Activated CD4-positive, alpha-beta T cell treated with anti-CD3 and anti-CD28 coated beads for 4 hours (primary cell): ENCODE data around the gene CCS.
"Not testable (repeated sequence)": the region's sequence is repeated elsewhere in the genome, so short reads cannot be mapped to it uniquely, and the experiment has no call there.

Experiments used
- DNase-seq, 2 donors: peaks; one replicate each; pipeline ENCODE4 v3.0.0-alpha.2; 2020

CCS gene

DNA sequence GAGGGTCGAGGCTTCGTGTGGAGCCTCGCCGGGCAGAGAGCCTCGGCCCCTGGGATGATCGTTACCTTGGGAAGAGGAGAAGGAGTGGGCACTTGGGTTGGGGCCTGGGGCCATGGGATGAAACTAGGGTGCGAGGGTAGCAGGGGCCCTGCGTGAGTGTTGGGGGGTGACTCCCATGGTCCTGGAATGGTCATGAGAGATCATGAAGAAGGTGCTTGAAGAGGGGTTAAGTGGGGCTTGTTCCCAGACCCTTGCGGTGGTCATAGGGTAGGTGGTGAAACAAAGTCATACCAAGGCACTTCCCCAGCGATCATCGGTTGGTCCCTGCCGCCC, 284 bp downstream of the CCS start:
- DNase-seq, result no peak

DNA sequence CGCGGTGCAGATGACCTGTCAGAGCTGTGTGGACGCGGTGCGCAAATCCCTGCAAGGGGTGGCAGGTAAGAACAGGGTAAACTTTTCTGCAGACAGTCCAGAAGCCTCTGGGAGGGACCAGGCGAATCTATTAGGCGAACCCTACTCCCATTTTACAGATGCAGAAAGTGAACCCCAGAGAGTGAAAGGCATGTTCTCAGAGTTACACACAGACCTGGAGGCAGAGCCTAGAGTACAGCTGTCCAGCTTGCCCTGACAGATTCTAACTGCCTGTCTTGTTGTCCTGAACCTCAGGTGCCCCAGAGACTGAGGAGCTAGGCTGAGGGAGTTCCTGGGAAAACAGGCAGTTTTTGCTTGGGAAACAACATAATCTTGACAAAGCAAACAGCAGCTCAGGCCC, 665 bp downstream of the CCS start:
- no peak for DNase-seq

DNA sequence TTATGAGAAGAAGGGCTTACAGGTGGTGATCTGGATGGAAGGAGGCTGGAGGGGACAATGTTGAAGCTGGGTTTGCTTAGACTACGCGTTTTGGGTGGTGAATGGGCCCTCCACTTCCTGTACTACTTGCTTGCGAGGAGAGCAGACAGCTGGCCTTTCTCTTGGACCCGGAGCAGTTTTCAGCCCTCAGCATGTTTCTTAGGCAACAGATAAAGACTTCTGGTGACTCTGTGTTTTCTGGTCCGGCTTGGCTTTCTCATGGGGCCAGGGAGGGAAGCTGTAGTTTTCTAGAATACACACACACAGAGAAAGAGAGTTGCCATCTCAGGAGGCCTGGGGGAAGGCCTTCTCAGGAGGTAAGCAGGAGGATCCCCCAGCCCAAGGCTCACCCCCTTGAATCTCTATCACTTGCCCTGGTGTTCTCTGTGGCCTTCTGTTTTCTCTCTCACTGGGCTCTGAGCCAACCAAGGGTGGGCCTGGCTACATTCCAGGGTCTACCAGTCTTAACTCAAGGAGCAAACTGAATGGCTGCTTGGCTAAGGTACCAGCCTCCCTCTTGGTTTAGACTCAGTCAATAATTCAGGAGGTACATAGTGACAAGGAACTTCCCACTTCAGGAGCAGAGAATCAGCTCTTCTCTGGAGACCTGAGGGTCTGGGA, 2.4 kb downstream of the CCS start:
- DNase-seq, result no peak

GRCh38 chr11:66598993-66599392, 6.0 kb downstream of the CCS start:
- no peak for DNase-seq

- DNase-seq, result no peak
Measured at GRCh38 chr11:66600219-66600618, 7.2 kb downstream of the CCS start.

DNA sequence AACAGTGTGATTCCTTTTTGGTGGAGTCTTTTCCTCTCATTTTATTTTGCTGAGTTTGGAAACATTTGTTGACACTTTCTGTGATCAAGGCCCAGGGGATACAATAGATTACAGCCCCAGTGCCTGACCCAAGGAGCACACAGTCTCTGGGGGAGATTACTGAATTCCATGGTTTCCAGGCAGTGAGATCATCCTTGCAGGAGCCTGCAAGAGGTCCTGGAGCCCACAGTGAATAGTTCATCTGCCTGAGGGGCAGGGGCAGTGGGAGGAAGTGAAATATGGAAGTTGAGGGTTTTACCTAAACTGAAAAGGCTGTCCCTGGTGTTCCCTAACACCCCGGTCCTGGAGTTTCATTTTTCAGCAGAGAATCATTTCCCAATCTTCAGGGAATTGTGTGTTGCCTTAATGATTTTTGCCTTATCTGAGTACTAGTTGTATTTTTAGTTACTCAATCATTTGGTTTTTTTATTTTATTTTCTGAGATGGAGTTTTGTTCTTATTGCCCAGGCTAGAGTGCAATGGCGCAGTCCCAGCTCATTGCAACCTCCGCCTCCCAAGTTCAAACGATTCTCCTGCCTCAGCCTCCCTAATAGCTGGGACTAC, 7.7 kb downstream of the CCS start:
- DNase-seq, result no peak

DNA sequence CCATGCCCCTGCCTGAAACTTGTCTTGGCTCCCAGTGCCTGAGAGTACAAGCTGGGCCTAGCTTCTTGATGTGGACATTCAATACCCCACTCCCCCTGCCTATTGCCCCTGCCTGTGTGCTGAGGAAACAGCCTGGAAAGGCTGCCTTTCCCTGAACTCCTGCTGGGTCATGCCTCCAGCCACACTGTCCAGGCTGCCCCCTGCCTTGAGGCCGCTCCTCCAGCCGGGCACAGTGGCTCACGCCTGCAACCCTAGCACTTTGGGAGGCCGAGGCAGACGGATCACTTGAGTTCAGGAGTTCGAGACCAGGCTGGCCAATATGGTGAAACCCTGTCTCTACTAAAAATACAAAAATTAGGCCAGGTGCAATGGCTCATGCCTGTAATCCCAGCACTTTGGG, 10.1 kb downstream of the CCS start:
- no peak for DNase-seq

GRCh38 chr11:66604155-66604554, 11.2 kb downstream of the CCS start:
- no peak for DNase-seq

DNA sequence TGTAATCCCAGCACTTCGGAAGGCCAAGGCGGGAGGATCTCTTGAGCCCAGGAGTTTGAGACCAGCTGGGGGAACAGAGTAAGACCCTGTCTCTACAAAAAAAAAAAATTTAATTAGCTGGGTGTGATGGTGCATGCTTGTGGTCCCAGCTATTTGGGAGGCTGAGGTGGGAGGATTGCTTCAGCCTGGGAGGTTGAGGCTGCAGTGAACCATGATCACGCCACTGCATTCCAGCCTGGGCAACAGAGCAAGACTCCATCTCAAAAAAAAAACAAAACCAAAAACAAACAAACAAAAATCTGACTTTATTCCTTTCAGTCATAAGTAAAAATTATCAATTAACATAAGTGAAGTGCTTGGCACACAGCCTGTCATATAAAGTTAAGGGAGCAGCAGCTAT, 13.6 kb downstream of the CCS start:
- DNase-seq, result not testable (repeated sequence)

GRCh38 chr11:66607126-66607834, 14.3 kb downstream of the CCS start:
- no peak for DNase-seq

- DNase-seq, result no peak
Measured at GRCh38 chr11:66609721-66610617, 17.0 kb downstream of the CCS start.

DNA sequence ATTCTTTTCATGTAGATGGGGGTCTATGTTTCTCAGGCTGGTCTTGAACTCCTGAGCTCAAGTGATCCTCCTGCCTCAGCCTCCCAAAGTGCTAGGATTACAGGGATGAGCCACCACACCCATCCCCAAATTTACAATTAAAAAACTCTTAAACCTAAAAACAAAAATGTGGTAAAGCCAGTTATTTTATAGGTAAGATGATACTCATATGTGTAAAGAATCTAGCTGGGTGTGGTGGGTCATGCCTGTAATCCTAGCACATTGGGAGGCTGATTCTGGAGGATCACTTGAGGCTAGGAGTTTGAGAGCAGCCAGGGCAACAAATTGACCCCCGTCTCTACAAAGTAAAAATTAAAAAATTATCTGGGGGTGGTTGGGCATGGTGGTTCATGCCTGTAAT, 19.5 kb downstream of the CCS start:
- DNase-seq, result no peak

DNA sequence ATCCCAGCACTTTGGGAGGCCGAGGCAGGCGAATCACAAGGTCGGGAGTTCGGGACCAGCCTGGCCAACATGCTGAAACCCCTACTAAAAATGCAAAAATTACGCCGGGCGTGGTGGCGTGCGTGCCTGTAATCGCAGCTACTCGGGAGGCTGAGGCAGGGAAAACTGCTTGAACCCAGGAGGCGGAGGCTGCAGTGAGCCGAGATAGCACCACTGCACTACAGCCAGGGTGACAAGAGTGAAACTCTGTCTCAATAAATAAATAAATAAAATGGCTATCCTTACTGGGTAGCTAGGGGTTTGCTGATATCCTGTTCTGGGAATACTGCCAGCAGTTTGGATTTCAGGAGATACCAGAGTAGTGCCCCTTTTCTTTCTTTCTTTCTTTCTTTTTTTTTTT, 21.1 kb downstream of the CCS start:
- no peak for DNase-seq

- DNase-seq, result peak; percentile 97 to 98
Measured at GRCh38 chr11:66616379-66617154, 23.6 kb downstream of the CCS start, which contains the start of gene RBM14. Gene RBM14, plus strand, starts transcription at chr11:66616630. Its CDS starts 91 bp downstream, at chr11:66616721.

DNA sequence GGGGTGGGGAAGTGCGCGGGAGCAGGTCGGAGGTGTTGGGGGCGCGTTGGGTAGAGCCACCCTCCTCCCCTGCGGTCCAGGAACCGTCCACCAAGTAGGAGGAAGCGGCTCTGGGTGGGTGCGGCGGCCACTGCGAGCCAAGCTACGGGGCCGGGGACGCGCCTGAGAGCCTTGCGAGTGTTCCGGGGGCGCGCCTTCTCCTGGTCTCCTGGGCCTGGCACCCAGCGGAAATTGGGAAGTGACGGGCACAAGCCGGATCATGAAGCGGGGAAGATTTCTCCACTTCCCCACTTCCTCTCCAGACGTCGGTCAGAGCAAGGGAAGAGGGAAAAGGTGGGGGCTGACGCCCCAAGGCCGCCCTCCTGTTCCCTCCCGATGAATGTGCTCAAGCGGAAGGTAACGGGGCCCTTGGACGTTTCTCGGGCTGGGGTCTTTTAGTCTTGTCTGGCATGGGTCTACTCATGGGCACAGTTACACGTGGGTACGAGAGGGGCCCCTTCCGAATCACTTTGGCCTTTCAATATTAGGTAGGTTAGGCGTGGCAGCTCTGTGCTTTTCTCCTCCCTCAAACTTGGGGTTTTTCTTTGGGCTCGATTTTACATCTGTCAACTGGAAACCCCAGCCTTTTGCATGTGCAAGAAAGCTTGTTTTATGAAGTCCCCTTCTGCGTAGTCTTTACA, 24.3 kb downstream of the CCS start:
- peak in 1 of 2 donors; percentile 21 for DNase-seq

DNA sequence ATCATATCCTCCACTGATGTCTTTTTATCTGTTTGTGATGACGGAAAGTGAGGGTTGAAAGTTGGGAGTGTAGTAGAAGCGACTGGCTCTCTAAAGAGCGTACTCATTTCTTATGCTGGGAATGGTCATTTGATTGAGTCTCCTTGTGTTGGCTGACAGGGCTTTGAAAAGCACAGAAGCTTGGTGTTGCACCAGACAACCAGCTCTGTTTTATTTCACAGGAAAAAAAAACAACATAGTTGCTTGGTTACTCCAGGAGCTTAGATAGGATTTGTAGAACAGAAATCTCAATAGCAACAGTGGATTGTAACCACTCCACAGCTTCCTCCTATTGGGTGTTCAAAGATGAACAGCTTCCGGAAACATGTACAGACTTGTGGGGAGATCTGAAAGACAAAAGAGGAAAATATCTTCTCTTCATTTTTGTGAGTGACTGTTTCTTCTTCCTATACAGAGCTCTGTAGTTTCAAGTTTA, 26.1 kb downstream of the CCS start:
- DNase-seq, result peak in 1 of 2 donors; percentile 7

DNA sequence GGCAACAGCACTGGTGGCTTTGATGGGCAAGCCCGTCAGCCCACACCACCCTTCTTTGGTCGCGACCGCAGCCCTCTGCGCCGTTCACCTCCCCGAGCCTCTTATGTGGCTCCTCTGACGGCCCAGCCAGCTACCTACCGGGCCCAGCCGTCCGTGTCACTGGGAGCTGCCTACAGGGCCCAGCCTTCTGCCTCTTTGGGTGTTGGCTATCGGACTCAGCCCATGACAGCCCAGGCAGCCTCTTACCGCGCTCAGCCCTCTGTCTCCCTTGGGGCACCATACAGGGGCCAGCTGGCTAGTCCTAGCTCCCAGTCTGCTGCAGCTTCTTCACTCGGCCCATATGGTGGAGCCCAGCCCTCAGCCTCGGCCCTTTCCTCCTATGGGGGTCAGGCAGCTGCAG, 31.5 kb downstream of the CCS start:
- no peak for DNase-seq

DNA sequence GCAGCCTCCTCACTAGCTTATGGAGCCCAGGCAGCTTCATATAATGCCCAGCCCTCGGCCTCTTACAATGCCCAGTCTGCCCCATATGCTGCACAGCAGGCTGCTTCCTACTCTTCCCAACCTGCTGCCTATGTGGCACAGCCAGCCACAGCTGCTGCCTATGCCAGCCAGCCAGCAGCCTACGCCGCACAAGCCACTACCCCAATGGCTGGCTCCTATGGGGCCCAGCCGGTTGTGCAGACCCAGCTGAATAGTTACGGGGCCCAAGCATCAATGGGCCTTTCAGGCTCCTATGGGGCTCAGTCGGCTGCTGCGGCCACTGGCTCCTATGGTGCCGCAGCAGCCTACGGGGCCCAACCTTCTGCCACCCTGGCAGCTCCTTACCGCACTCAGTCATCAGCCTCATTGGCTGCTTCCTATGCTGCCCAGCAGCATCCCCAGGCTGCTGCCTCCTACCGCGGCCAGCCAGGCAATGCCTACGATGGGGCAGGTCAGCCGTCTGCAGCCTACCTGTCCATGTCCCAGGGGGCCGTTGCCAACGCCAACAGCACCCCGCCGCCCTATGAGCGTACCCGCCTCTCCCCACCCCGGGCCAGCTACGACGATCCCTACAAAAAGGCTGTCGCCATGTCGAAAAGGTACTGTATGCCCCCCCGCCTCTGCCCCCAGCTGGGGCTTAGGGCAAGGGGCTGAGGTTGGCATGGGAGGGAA, 32.2 kb downstream of the CCS start:
- no peak for DNase-seq

GRCh38 chr11:66625752-66626149, 32.8 kb downstream of the CCS start:
- DNase-seq, result no peak

DNA sequence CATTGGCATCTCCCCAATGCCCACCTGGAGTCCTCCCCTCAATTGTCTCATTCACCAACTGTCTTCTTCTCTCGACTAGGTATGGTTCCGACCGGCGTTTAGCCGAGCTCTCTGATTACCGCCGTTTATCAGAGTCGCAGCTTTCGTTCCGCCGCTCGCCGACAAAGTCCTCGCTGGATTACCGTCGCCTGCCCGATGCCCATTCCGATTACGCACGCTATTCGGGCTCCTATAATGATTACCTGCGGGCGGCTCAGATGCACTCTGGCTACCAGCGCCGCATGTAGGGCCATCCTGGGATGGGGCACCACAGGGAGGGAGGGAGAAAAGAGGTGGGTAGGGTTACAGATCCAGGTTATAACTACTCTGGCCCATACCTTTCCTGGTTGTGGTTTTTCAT, 33.4 kb downstream of the CCS start:
- no peak for DNase-seq

- DNase-seq, result no peak
Measured at GRCh38 chr11:66626926-66627325, 33.9 kb downstream of the CCS start.
